ENCODE results near the gene BDNF. TPM values are rescaled to one million over a fixed set of nuclear protein-coding genes. Genes with fewer than 3 reads are reported as not detected.

BDNF gene
- total and polyA plus RNA-seq, 2 of the 8 experiments (the other 6 are each of a cell fraction or from before 2014, with no cell fraction given) = 2.4 to 5.4 TPM

GRCh38 chr11:27696115-27696514, 4.1 kb downstream of the BDNF start (continued):
- TF ChIP-seq TAF1 (IDR thresholded peaks at IDR 0.05; ENCODE audit: low read depth, low read length) (no peak), ASH2L (IDR thresholded peaks at IDR 0.05; ENCODE audit: low read length) (no peak), BCL11A (IDR thresholded peaks at IDR 0.05; ENCODE audit: low read depth in 2 of 2, low read length in 2 of 2) (no peak), SP2 (IDR thresholded peaks at IDR 0.05; ENCODE audit: low read length) (no peak), CTCF (IDR thresholded peaks at IDR 0.05; ENCODE audit: control extremely low read depth in 1 of 3, insufficient read depth in 1 of 3, low read depth in 1 of 3, low read length in 3 of 3) (no peak), CREB1 (IDR thresholded peaks at IDR 0.05) (no peak), BACH1 (IDR thresholded peaks at IDR 0.05; ENCODE audit: low read length) (no peak)
